Measurements from ENCODE around the gene TBC1D22A.
"Not testable (repeated sequence)": the region's sequence is repeated elsewhere in the genome, so short reads cannot be mapped to it uniquely, and the experiment has no call there.

TBC1D22A gene

DNA sequence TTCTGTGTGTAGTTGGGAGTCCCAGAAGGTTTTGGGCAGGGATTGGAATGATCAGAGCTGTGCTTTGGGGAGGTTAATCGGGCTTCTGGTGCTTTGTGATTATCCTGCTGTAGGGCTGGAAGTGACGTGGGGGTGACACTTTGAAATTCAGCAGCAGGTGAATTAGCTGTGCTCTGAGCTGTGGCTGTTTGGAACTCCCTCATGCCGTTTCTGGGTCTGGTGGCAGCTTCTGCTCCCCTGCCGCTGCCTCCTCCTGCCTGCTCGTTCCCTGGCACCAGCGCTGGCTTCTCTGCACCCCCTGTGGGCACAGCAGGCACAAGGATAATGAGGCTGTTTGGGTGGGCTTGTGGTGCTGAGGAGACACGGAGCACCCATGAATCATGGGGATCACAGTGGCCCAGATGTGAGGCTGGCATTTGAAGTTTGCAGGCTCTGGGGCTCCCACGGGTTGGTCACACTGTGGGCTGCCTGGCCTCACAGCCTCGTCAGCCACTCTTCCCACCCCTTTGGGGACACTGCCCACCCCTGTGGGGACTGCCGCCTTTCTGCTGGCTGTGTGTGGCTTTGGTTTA, 49.7 kb downstream of the TBC1D22A start:
- DNase-seq (ENCODE audit: low read depth, low spot score): no peak

DNA sequence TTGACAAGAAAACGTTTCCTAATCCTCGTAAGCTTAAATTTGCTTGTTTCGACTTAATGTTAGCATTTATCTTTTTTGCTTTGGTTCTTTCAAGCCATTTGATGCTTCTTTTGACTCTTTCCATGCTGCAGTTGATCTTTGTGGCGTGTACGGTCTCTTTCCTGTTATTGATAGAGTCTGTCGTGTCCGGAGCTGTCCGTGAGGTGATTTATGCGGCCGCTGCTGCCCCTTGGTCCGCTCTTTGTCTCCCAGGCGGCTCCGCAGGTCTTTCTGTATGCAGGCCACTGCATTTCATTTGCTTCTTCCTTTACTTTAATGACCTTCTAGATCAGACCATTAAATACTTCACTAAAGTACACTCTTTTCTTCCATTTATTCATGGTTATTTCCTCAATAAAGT, 50.3 kb downstream of the TBC1D22A start:
- DNase-seq (ENCODE audit: low read depth, low spot score): no peak

DNA sequence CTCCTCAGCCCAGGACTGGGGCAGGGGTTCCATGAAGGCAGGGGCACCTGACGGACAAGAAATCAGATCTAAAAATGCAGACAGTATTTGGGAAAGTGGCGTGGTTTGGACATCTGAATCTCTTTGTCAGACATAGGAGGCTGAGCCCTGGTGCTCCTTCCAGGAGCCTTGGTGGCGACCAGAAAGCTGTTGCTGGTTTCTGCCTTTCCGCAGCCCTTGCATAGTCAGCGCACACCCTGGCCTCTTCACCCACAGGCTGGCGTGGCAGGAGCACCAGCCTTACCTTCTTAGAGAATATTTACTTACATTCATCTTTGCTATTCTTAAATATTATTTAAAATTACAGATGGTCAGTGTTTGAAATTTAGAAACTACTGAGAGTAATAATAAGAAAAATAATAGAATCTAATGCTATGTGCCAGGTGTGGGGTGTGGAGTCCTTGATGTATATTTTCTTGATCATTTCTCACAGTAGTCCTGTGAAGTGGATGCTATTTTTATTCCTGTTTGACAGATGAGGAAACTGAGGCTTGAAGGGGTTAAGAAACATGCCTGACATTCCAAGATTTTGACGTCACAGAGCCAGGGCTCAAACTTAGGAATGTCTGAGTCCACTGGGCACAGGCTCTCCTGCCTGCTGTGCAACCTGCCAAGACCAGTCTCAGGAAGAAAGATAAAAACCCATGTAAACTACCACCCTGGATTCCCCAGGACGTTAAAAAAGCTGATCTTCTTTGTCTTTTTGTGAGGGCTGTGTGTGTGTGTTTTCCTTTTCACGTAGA, 51.6 kb downstream of the TBC1D22A start:
- DNase-seq (ENCODE audit: low read depth, low spot score): no peak

DNA sequence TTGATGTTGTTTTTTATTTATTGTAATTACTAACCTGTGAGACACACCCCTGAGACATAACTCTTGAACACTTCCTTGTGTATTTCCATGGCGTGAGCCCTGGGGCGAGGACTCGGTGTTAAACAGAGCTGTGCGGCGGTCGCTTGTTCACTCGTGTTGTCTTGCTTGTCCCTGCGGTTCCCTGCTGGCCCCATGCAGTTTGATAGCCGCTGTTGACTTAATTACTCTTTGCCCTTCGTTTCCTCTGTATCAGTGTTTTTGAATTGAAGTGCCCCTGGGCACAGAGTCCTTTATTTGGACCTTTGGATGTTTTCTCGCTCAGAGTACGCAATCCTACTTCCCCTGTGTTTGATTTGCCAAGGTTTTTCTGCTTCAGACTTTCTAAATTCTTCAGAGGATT, 52.7 kb downstream of the TBC1D22A start:
- no peak for DNase-seq (ENCODE audit: low read depth, low spot score)

DNA sequence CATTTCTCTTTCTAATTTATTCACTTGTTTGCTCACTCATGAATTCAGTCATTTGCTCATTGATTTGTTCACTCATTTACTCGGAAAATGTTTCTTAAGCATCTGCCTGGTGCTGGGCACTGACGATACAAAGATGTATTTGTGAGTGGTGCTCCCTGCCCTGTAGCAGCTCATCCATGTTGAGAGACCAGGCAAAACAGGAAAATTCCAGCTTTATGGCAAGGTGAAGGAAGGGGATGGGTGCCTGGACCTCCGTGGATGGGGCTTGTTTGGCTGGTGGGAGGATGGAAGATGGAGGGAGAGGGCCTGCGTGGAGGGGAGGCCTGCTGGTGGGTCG, 53.1 kb downstream of the TBC1D22A start:
- DNase-seq (ENCODE audit: low read depth, low spot score): no peak

DNA sequence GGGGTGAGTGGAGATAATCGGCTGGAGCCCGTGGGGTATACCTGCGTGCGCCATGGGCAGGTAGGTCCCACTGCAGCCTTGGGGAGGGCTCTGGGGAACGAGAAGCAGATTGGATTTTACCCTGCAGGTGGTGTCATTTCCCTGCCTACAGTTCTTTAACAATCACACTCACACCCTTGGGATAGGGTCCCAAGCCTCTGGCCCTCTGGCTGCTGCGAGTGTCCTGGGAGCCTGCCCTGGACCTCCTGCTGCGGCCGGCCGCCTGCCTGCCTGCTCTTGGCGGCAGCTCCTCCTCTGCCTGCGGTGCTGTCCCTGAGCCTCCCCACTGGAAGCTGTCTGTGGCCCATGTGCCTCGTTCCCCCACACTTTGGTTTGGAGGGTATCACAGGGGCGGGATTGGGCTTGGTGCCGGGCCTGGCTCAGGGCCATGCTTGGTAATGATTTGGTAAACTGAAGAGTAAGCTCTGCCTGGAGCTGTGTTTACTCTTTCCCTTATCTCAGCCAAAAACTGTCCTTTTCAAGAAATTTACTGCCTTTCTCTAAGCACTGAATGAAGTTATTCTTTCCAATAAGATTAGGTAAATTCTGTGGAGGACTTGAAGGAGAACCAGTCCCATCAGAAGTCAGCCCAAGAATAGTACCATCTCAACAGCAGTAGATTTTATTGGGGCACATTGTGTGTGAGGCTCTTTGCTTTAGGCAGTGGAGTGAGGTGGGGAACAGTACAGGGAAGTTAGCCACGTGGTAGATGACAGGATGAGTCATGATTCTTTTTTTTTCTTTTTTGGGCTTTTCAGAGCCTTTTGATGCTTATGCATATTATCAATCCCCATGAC, 53.7 kb downstream of the TBC1D22A start:
- no peak for DNase-seq (ENCODE audit: low read depth, low spot score)

DNA sequence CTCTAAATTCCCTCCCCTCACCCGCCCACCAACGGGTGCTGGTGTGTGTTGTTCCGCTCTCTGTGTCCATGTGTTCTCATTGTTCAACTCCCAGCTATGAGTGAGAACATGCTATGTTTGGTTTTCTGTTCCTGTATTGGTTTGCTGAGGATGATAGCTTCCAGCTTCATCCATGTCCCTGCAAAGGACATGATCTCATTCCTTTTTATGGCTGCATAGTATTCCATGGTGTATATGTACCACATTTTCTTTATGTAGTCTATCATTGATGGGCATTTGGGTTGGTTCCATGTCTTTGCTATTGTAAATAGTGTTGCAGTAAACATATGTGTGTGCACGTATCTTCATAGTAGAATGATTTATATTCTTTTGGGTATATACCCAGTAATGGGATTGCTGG, 54.9 kb downstream of the TBC1D22A start:
- DNase-seq (ENCODE audit: low read depth, low spot score): not testable (repeated sequence)

DNA sequence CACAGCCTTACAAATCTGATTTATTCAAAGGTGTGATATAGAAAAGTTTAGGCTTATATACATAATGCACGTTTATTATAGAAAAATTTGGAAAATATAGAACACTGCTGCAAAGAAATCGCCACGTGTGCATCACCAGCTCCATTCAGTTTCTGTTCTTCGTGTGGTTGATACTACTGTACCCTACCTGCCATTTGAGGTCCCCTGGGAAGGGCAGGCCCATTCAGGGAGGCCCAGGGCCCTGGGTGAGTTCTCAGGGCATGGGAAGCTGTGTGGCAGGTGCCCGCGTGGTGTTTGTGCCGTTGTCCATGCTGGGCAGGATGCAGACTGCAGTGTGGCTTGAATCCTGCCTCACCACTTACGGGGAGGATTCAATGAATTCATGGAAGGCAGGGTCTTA, 60.8 kb downstream of the TBC1D22A start:
- DNase-seq (ENCODE audit: low read depth, low spot score): no peak

DNA sequence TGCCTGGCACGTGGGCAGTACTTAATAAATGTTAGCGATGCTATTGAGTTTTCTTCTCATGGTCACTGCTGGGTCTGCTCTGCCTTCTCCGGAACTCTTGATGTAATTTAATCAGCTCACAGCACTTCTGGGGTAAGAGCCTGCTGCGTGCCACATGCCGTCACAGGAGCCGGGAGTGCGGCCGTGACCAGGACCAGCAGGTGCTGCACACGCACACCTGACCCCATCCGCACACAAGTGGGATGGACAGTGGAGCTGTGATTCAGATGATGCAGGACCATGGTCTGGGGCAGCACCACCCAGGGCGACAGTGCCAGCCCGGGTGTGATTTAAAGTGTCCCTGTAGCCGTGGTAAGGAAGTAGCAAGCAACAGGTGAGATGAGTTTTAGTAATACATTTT, 61.2 kb downstream of the TBC1D22A start:
- DNase-seq (ENCODE audit: low read depth, low spot score): no peak

DNA sequence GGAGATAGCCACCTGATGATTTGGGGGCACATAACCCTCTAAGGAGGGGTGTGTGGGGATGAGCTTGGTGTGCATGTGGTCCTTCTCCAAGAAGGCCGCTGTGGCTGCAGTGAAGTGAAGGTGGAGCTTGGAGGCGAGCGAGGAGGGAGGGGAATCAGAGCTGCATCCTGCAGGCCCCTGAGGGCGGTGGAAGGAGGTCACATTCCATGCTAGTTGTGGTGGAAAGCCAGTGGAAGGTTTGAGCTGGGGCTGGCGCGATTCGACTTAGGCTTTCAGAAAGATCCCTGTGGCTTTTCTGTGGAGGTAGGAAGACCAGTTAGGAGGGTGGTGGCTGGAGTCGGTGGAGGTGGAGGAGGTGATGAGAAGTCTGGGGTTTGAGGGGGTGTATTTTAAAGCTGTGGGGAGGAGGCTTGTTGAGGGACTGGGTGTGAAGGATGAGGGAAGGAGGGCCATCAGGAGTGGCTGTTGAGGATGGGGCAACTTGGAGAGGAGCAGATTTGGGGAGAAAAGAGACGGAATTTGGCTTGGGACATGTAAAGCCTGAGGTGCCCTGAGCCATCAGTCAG, 62.0 kb downstream of the TBC1D22A start:
- no peak for DNase-seq (ENCODE audit: low read depth, low spot score)

DNA sequence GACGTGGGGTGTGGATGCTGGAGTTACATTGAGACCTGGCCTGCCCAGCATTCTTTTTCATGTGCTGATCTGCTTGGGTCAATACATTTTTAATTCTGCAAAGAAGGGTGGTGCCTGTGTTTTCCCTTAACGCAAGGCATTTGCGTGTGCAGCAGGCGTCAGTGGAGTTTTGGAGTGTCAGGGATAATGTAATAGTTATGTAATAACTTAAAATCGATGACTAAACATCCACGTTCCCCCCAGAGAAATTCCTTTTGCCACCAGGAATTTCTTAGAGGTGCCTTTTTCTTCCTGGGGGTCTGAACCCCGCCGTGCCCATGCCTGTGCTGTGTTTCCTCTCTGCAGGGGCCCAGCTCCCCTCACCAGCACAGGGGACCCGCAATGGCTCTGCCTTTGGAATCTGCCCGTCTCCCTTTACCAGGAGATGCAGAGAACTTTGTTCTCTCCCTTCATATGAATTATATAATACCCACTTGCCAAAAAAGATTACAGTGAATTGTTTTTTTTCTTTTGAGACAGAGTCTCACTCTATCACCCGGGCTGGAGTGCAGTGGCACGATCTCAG, 62.6 kb downstream of the TBC1D22A start:
- no peak for DNase-seq (ENCODE audit: low read depth, low spot score)

DNA sequence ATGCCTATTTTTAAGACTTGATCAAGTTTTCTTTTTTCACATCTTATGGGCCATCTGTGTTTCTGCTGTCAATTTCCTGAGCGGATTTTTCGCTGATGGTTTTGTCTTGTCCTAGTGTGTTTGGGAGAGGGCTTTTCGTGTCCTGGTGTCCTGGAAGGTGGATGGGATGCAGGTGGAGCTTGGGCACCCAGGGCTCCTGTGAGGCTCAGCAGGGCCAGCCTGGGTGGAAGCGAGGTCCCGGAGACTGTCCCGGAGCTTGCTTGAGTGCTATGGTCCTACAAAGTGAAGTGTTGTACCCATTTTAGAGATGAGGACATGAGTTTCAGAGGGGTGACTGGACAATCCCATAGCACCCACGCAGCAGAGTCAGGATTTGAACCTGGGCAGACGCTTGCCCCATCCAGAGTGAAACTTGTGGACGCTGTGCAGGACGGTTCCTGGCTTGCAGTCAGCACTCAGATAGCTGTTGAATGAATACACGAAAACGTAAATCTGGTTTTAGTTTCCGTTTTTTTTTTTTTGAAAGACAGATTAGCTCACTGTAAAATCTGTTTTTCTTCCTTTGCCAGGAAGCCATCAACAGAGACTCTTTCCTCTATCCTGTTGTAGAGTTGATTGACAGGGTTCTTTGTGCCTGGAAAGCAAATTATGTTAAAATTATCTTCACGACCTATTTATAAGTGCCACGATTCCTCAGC, 64.1 kb downstream of the TBC1D22A start:
- DNase-seq (ENCODE audit: low read depth, low spot score): no peak

DNA sequence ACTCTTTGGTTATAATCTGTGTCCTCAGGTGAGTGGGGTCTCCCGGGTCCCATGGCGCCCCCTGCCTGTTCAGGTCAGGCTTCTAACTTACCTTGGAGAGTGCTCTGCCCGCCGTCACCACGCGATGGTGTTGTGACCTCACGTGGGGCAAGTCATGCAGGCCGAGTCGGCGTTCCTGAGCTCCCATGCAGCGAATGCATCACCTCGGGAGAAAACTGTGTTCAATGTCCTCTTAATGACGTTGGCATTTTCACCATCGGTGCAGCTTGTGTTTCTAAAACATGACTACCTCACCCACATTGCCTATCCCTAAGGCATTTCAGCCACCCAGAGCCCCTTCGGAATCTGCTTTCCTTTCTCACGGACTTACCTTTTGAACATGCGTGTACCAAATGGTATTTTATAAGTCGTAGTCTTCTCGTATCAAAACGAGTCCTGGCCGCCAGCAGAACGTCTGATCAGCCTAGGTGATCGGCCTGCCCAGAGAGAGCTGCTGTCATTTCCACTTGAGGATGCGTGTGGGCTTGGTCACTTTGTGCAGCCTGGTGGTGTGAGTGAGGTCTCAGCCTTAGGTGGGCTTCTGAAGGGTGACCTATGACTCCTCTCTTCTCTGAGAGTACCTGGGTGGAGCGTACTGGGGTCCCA, 64.8 kb downstream of the TBC1D22A start:
- DNase-seq (ENCODE audit: low read depth, low spot score): peak; percentile 61

DNA sequence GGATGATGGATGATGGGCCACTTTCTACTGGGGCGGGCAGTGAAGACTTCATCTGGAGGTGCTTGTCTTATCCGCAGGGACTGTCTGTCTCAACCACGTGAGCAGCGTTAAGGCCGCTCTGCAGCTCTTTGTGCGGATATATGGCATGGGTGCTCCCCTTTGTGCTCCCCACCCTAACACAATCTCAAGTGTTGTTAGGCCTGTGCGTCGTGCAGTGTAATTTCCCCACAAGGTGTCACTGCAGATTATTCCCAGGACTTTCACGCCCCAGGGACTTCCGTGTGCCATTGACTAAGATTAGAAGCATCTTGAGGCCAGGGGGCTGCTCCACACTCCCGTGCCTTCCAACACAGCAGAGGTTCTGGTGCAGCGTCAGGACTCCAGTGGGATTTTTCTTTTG, 65.3 kb downstream of the TBC1D22A start:
- no peak for DNase-seq (ENCODE audit: low read depth, low spot score)

DNA sequence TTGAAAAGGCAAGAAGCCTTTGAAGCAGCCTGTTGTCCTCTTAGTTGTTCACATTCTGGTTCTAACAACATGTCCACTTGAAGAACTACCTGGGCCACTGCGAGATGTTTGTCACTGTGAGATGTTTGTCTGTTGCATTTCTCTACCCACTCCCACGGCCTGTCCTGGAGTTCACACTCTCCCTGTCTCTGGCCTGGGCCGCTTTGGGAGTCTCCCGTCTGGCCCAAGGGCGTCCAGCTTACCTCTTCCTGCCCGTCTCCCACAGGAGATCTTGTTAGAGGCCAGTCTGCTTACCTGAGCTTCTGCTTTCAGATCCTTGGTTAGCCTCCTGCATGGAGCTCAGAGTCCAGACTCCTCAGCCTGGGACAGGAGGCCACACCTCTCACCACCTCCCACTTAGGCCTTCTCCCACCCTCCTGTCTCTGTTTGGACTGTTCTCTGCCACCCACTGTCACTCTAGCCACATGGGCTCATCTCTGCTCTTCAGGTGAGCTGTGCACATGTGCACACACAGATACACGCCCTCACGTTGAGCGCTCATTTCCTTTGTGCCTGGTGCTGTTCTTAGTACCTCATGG, 66.0 kb downstream of the TBC1D22A start:
- DNase-seq (ENCODE audit: low read depth, low spot score): no peak

DNA sequence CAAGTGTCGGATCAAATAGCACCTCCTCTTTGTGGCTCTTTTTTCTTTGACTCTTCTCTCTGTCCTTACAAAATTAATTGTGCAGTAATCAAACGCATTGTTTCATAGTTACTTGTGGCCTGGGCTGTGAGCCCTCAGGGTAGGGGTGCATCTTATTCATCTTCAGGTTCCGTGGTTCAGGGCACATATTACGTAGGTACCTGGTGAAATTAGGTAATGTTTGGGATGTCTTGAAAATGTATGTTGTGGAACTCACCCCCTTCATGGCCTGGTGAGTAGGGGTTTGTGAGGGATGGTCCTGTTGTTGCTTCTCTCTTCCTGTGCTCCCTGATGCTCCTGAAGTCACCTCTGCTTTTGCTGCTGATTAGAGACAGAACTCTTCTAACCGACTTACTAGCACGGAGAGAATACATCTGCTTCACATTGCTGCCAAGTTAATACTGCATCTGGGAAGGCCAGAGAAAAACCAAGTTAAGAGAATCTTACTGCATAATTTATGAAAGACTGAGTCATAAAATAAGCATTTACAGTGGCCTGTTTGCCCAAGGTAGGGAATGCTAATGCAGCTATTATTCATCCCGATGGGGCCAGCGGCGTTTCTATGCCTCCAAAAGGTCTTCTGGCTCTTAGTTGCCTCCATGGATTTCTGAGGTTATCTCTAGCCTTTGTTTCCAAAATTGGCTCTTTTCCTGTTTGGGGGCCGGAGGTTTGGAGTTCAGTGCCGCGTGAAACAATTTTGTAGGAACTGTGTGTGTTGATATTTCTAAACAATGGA, 66.9 kb downstream of the TBC1D22A start:
- DNase-seq (ENCODE audit: low read depth, low spot score): no peak

DNA sequence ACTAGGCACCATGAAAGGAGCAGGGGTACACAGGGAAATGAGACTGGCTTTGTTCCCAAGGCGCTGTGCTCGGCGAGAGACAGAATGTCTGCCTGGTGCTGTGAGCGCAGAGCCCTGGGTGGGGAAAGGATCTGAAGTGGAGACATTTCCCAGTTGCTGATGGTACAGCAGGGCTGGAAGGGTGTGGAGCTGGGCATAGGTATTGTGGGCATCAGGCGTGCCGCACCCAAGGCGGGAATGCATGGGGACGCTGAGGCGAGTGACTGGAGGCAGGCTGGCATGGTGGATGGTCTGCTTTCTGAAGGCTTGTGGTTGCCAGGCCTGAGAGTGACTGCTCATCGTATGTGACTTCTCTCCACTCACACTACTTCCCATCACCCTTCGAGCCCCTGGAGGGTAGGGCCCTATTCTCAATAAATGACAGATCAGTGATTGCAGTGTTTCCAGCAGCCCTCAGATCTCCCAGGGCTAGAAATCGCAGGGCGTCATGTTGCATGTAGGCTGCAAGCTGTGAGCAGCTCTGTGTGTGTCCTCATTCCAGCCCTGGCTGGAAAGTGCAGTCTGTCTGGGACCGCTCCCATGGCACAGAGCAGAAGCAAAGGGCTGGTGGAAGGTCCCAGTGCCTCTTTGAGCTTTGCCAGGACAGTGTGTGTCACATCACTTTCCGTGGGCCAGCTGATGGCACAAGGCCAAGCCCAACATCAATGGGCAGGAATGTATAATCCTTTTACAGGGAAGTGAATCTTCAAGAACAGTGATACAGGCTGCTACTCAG, 67.7 kb downstream of the TBC1D22A start:
- no peak for DNase-seq (ENCODE audit: low read depth, low spot score)

DNA sequence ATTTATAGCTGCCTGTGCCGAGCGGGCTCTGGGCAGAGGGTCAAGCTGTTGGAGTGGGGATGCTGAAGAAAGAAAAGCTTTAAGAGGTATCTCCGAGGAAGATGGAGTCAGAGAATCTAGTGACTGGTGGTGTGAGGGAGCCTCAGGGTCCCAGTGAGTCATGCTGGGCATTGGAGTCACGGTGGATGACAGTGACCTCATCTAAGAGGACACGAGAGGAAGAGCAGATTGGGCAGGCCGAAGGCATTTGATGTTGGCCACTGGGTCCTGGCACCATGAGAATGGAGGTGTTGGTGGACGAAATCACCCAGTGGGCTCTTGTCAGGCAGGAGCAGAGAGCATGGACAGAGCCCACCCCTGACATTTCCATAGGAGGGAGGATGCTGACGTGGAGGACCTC, 68.4 kb downstream of the TBC1D22A start:
- no peak for DNase-seq (ENCODE audit: low read depth, low spot score)

DNA sequence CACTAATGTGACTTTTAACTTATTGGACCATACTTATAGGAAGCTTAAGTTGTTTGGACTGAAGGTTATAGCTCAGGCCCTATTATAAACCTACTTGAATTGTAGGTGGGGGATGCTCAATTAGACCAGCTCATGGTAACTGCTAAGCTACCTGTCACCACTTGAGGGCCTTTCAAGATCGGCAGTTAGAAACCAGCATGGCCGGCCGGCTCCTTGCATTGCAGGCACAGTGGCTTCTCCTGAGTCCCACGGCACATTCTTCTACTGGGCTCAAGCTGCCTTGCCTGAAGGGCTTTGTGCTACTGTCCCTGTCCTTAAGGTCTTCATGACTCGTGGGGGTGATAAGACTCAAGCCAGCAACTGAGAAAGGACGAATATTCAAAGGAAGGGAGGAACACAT, 70.8 kb downstream of the TBC1D22A start:
- peak; percentile 28 for DNase-seq (ENCODE audit: low read depth, low spot score)
